Fibroblast of pulmonary artery (primary cell): Measurements from ENCODE around the gene SLU7.
A peak's percentile ranks its signal among the peaks of the same experiment; 100 is the strongest.

Source experiments
- DNase-seq: peaks from one replicate; pipeline ENCODE4 v3.0.0-alpha.2; 2010; ENCODE audit warnings: low read depth
- H3K4me3 ChIP-seq: replicated peaks from 2 replicates; pipeline ENCODE4 v1.5.1; 2011; ENCODE audit warnings: low read depth, mild to moderate bottlenecking, control low read depth, low read length, moderate library complexity
- CTCF ChIP-seq: IDR thresholded peaks from 2 replicates; pipeline ENCODE4 v1.5.1; 2011; ENCODE audit warnings: mild to moderate bottlenecking, control low read depth, low read length, inconsistent platforms; ENCODE audit errors: missing control alignments

Gene SLU7

GRCh38 chr5:160457252-160457651, 38.4 kb upstream of the SLU7 start:
- no peak overlapping the region for H3K4me3 ChIP-seq
- TF ChIP-seq CTCF: no peak
- DNase-seq: no peak

- no peak for DNase-seq
- no peak overlapping the region for H3K4me3 ChIP-seq
- no peak for TF ChIP-seq CTCF
Observed at GRCh38 chr5:160456480-160457177, 37.7 kb upstream of the SLU7 start.

GRCh38 chr5:160455600-160455999, 36.7 kb upstream of the SLU7 start:
- no peak overlapping the region for H3K4me3 ChIP-seq
- no peak for DNase-seq
- no peak for TF ChIP-seq CTCF

DNA sequence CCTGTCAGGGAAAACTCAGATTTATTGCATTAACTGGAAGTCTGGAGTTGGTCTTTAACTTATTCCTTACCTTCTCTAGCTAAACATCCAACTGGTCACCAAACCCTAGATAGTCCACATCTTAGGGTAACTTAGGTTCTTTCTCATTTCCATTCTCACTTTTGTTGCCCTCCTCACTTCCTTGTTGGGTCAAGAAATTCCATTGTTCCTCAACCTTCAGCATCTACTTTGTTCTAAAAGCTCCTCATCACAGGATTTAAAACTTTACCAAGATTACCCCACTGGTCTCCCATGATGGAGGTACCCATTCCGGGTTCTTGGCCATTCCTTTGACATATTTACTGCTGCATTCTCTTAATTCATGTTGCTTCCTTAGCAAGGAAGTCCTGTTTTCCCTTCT, 34.9 kb upstream of the SLU7 start:
- DNase-seq: no peak
- TF ChIP-seq CTCF: no peak
- H3K4me3 ChIP-seq: no peak overlapping the region

DNA sequence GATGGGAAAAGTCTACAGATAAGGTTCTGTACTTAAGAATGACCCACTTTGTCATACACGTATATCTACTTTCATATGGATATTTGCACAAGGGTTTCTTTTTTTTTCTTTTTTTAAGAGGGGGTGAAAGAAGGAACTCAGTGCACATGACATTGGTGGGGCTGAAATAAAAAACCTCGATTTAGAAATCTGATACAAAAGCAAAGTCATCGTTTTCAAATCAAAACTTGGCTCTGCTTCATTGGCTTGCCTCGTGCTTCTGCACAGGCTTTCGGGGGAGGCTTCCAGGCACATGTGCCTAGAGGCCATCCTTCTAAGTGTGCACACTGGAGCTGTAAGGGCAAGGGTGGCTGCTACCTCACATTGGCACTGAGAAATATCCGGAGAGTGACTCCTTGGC, 33.9 kb upstream of the SLU7 start:
- DNase-seq: no peak
- H3K4me3 ChIP-seq: no peak overlapping the region
- TF ChIP-seq CTCF: no peak

- no peak for TF ChIP-seq CTCF
- DNase-seq: no peak
- H3K4me3 ChIP-seq: no peak overlapping the region
Observed at GRCh38 chr5:160452036-160452435, 33.2 kb upstream of the SLU7 start.

DNA sequence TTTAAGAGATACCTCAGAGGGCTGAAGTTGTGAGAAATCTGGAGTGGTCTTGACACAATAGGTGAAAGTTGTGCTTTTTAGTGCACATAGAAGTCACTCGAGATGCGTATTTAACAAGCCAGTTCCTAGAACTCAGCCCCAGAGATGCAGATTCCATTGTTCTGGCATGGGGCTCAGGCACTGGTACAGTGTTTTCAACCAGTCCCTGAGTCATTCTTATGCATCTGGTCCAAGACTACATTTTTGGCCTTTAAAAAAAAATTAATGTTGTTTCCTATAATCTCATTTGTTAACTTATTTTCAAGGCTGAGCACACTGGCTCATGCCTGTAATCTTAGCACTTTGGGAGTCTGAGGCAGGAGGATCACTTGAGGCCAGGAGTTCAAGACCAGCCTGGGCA, 32.4 kb upstream of the SLU7 start:
- TF ChIP-seq CTCF: no peak
- peak; percentile 25 for DNase-seq
- no peak overlapping the region for H3K4me3 ChIP-seq
